Measurements from ENCODE around the gene HDAC11. TPM values are rescaled to one million over a fixed set of nuclear protein-coding genes. Genes with fewer than 3 reads are reported as not detected.

The HDAC11 gene
- total and polyA plus RNA-seq, 9 donors = 14.9 to 20.2 (median 17.4) TPM

DNA sequence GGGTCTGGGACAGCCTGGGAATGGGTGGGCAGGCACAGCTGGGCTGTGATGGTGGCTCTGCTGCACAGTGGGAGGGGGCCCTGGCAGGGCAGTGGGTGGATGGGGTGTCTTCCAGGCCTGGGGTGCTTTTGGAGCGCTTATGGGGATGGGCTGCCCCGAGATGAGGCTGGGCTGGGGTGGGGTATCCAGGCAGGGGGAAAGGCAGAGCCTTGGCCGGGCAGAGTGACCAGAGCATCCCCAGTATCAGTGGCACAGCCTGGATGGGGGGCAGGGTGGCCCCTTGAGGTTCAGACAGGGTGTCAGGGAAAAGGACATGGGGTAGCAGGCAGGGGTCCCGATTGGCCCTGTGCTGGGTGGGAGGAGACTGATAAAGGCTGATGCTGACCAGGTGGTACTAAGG, 26.6 kb downstream of the HDAC11 start:
- 67% methylated on average over 4 of the region's 4 CpGs for WGBS (ENCODE audit: insufficient coverage)
- no peaks in the 10 kb centered on the region for H3K27me3 ChIP-seq (ENCODE audit: control insufficient read depth, insufficient read depth, low read length)
- H3K36me3 ChIP-seq (ENCODE audit: control insufficient read depth, insufficient read depth, low read length) = peaks cover 5% of the 10 kb centered on the region
- H3K27ac ChIP-seq (ENCODE audit: low read length) = no peak overlapping the region
- DNase-seq = no peak
- H3K4me3 ChIP-seq (ENCODE audit: low read length) = no peak overlapping the region
- H3K9me3 ChIP-seq (replicated peaks; ENCODE audit: control insufficient read depth, low read depth, low read length) = no peaks in the 10 kb centered on the region
- H3K4me1 ChIP-seq (ENCODE audit: control insufficient read depth, insufficient read depth, low read length) = peaks cover 6% of the 10 kb centered on the region

DNA sequence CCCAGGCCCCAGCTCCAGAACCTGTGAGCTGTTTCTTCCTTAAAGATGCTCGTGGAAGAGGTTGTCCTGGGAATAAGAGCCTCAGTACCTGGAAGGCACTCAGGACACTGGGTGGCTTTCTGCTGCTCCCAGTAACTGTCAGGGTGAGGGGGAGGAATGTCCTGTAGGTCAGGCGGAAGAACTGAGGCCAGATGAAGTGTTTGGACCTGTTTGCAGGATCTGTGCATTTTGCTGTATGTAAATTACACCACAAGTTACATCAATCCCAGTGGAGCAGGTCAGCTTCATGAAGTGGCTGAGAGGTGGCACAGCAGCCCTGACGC, 27.1 kb downstream of the HDAC11 start:
- Histone ChIP-seq H3K4me3 (ENCODE audit: low read length) (no peak overlapping the region), H3K27me3 (ENCODE audit: control insufficient read depth, insufficient read depth, low read length) (no peaks in the 10 kb centered on the region), H3K36me3 (ENCODE audit: control insufficient read depth, insufficient read depth, low read length) (peaks cover 4% of the 10 kb centered on the region), H3K27ac (ENCODE audit: low read length) (no peak overlapping the region), H3K4me1 (ENCODE audit: control insufficient read depth, insufficient read depth, low read length) (peaks cover 6% of the 10 kb centered on the region), H3K9me3 (replicated peaks; ENCODE audit: control insufficient read depth, low read depth, low read length) (no peaks in the 10 kb centered on the region)
- WGBS (ENCODE audit: insufficient coverage) = 39% methylated on average over 2 of the region's 3 CpGs
- DNase-seq = no peak

DNA sequence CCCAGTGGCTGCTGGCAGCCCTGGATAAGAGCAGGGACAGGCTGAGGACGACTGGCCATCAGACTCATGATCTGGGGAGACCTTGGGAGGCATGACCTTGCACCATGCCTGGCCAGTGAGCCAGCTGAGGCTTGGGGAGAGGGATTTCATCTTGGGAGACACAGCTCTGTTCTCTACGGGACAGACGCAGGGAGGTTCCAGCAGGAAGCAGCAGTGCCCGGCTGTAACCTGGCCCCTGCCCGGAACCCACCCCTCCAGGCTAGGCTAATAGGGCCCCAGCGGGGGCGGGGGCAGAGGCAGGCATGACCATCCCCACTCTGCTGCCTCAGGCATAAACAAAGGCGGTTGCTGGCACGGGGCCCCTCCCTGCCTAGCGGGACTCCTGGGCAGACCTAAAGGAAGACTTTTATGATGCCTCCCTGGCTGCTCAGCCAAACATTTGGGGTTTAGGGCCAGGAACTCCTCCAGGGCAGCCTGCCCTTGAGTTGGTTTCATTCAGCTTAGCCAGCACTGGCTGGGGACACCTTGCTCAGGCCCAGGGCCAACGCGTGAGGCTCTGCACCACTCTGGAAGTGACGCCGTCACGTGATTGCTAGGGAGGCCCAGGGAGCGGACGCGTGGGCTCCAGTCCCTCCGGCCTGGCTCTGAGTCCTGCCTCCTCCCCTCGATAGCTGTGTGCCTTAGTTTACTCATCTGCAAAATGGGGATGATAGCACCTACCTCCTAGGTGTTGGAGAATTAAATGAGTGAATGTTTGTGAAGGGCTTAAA, 27.6 kb downstream of the HDAC11 start:
- no peaks in the 10 kb centered on the region for H3K27me3 ChIP-seq (ENCODE audit: control insufficient read depth, insufficient read depth, low read length)
- no peak overlapping the region for H3K27ac ChIP-seq (ENCODE audit: low read length)
- no peak overlapping the region for H3K4me3 ChIP-seq (ENCODE audit: low read length)
- peaks cover 6% of the 10 kb centered on the region for H3K4me1 ChIP-seq (ENCODE audit: control insufficient read depth, insufficient read depth, low read length)
- H3K9me3 ChIP-seq (replicated peaks; ENCODE audit: control insufficient read depth, low read depth, low read length) = no peaks in the 10 kb centered on the region
- H3K36me3 ChIP-seq (ENCODE audit: control insufficient read depth, insufficient read depth, low read length) = peaks cover 4% of the 10 kb centered on the region
- DNase-seq = peak; percentile 51
- 32% methylated on average over 19 of the region's 20 CpGs for WGBS (ENCODE audit: insufficient coverage)

DNA sequence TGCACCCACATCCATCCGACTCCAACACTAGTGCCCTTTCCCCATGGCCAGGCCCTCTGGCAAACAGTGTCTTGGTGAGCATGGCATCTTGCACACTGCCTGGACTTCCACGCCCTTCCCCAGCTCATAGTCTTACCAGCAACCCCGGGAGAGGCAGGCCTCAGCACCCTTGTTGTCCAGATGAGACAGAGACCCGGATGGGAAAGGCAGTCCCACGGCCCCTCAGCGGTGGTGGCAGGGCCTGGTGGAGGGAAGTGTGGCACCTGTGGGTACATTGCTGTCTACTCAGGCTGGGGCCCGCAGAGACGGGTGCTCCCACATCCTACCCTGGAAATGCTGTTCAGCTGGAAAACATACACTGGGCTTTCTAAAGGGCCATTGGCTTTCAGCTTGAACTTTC, 28.4 kb downstream of the HDAC11 start:
- no peak overlapping the region for H3K27ac ChIP-seq (ENCODE audit: low read length)
- WGBS (ENCODE audit: insufficient coverage) = 73% methylated on average over 3 of the region's 8 CpGs
- no peaks in the 10 kb centered on the region for H3K9me3 ChIP-seq (replicated peaks; ENCODE audit: control insufficient read depth, low read depth, low read length)
- H3K27me3 ChIP-seq (ENCODE audit: control insufficient read depth, insufficient read depth, low read length) = no peaks in the 10 kb centered on the region
- H3K4me1 ChIP-seq (ENCODE audit: control insufficient read depth, insufficient read depth, low read length) = peaks cover 14% of the 10 kb centered on the region
- DNase-seq = no peak
- H3K36me3 ChIP-seq (ENCODE audit: control insufficient read depth, insufficient read depth, low read length) = peaks cover 4% of the 10 kb centered on the region
- no peak overlapping the region for H3K4me3 ChIP-seq (ENCODE audit: low read length)

DNA sequence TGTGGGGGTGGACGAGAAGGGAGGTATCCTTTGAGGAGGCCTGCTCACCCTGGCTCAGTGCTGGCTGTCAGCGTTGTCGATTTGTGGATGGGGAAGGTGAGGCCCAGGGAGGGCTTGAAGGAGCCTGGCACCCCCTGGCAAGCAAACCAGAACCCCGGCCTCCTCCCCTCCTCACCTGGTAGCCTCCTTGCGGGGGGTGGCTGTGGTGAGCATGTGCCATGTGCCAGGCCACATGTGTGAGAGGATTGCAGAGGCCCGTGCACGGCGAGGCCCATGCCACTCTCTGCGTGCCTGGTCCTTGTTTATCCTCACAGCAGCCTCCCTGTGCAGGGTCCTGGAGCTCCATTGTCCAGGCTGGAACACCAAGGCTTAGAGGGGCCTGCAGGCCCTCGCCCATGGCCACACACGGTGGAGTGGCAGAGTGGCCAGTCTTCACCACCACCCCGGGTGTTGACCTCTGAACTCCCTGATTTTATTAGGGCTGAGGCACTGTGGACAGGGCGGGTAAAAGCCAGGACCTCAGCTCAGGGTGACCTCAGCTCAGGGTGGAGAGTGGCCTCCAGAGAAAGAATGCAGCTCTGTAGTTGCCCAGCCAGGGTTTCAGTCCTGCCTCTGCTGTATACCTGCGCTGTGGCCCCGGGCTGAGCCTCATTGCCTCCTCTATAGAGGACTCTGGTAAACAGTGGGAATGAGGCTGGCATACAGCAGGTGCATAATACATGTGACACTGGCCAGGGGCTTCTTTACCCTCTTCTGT, 29.1 kb downstream of the HDAC11 start:
- DNase-seq = no peak
- WGBS (ENCODE audit: insufficient coverage) = 77% methylated on average over 4 of the region's 15 CpGs
- no peaks in the 10 kb centered on the region for H3K27me3 ChIP-seq (ENCODE audit: control insufficient read depth, insufficient read depth, low read length)
- no peaks in the 10 kb centered on the region for H3K9me3 ChIP-seq (replicated peaks; ENCODE audit: control insufficient read depth, low read depth, low read length)
- H3K4me3 ChIP-seq (ENCODE audit: low read length) = no peak overlapping the region
- peaks cover 2% of the 10 kb centered on the region for H3K36me3 ChIP-seq (ENCODE audit: control insufficient read depth, insufficient read depth, low read length)
- H3K27ac ChIP-seq (ENCODE audit: low read length) = no peak overlapping the region
- peaks cover 21% of the 10 kb centered on the region for H3K4me1 ChIP-seq (ENCODE audit: control insufficient read depth, insufficient read depth, low read length)

DNA sequence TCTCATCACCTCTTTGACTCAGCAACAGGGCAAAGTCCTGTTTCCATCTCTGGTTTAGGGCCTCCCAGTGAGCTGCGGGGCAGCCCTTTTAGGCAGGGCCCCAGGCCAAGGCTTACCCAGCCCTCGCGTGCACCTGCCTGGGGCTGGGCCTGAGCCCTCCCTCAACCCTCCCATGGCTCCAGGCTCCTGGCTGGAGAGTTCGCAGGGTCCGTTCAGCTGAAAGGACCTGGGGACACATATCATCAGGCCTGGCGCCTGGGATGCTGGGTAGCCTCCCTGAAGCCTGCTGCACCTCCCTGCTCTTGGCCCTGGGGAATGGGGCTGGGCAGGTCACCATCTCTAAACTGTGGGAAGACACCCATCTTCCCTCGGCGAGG, 29.7 kb downstream of the HDAC11 start:
- Histone ChIP-seq H3K27ac (ENCODE audit: low read length) (no peak overlapping the region), H3K27me3 (ENCODE audit: control insufficient read depth, insufficient read depth, low read length) (no peaks in the 10 kb centered on the region), H3K9me3 (replicated peaks; ENCODE audit: control insufficient read depth, low read depth, low read length) (no peaks in the 10 kb centered on the region), H3K36me3 (ENCODE audit: control insufficient read depth, insufficient read depth, low read length) (no peaks in the 10 kb centered on the region), H3K4me1 (ENCODE audit: control insufficient read depth, insufficient read depth, low read length) (peaks cover 21% of the 10 kb centered on the region), H3K4me3 (ENCODE audit: low read length) (no peak overlapping the region)
- DNase-seq = no peak
- 88% methylated on average over 8 of the region's 8 CpGs for WGBS (ENCODE audit: insufficient coverage)

DNA sequence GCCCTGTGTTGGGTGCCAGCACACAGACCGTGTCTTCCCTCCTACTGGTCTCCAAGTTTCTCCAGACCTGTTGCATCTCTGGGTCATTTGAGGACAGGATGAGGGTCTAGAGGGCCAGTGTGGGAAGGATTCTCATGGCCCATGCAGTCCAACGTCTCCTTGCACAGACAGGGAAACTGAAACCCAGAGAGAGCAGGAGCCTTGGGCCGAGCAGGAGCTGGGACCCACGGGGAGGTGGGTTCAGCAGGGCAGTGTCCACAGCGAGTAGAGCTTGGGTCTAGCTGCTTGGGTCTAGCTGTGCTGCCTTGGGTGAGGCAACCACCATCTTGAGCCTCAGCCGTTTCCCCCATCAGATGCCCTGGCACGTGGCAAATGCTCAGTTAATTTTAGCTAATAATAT, 32.3 kb downstream of the HDAC11 start:
- H3K9me3 ChIP-seq (replicated peaks; ENCODE audit: control insufficient read depth, low read depth, low read length) = no peaks in the 10 kb centered on the region
- DNase-seq = no peak
- no peak overlapping the region for H3K27ac ChIP-seq (ENCODE audit: low read length)
- no peaks in the 10 kb centered on the region for H3K27me3 ChIP-seq (ENCODE audit: control insufficient read depth, insufficient read depth, low read length)
- 77% methylated on average over 4 of the region's 7 CpGs for WGBS (ENCODE audit: insufficient coverage)
- no peaks in the 10 kb centered on the region for H3K36me3 ChIP-seq (ENCODE audit: control insufficient read depth, insufficient read depth, low read length)
- H3K4me3 ChIP-seq (ENCODE audit: low read length) = no peak overlapping the region
- peaks cover 36% of the 10 kb centered on the region for H3K4me1 ChIP-seq (ENCODE audit: control insufficient read depth, insufficient read depth, low read length)

DNA sequence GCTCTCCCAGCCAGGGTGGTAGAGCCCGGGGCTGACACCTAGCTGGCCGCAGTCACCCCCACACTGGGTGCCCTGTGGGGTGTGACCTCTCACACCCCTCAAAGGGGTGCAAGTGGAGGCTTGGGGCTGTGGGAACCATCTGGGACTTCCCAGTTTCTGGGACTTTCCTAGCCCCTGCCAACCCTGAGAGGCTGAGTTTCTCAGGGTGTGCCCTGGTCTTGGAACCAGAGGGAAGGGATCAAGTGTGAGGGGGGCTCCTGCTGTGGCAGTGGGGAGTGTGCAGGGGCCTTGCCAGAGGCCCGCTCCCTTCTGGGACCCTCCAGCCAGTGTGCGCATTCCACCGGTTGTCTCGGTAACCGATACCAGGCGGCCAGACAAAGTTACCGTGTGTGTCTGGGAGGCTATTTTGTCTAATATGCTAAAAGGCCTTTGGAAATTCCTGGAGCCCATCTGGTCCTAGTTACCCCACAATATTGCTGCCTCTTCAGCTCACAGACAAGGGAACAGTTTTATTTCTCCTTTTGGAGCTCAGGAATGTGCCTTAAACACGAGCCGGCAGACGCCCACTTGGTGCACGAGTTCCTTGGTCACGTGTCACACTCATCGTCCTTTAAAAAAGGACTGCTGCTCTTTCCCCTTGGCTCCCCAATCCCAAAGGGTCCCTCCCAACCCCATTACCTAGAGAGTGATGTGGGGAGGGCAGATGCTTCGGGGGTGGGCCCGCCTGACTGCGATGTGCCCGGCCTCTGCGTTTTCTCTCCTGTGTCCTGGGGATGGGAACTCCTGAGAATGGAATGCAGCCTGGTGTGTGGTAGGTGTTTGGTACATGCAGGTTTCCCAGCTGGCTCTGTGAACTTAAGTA, 33.2 kb downstream of the HDAC11 start:
- no peaks in the 10 kb centered on the region for H3K27me3 ChIP-seq (ENCODE audit: control insufficient read depth, insufficient read depth, low read length)
- no peaks in the 10 kb centered on the region for H3K9me3 ChIP-seq (replicated peaks; ENCODE audit: control insufficient read depth, low read depth, low read length)
- peak; percentile 86 for DNase-seq
- peak overlapping the region; percentile 40 for H3K27ac ChIP-seq (ENCODE audit: low read length)
- peaks cover 38% of the 10 kb centered on the region for H3K4me1 ChIP-seq (ENCODE audit: control insufficient read depth, insufficient read depth, low read length)
- H3K4me3 ChIP-seq (ENCODE audit: low read length) = no peak overlapping the region
- WGBS (ENCODE audit: insufficient coverage) = 9% methylated on average over 6 of the region's 20 CpGs
- H3K36me3 ChIP-seq (ENCODE audit: control insufficient read depth, insufficient read depth, low read length) = no peaks in the 10 kb centered on the region

DNA sequence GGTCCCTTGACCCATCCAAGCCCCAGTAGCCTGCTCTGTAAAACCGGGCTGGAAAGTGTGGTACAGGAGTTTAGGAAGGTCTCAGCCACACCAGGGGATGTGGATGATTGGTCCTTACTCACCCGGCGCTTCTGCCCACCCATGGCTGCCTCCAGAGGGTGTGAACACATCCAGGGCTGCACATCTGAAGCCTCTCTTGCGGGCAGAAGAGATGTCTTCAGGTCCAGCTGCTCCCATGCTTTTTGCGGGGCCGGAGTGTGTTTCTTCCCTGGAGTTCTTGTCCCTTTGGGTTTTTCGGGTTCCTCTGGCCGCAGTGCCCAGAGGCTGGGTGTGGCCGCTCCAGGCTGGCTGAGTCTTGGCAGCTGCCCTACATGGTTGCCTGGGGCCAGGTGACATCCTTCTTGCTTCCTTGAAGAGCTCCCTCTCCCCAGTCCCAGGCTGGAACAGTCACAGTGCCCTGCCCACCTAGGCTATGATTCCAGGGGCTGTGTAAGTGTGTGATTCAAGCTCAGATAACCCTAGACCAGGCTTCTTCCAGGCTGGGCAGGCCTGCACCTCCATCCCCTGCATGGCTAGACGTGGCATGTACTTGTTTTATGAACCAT, 33.9 kb downstream of the HDAC11 start:
- Histone ChIP-seq H3K4me3 (ENCODE audit: low read length) (no peak overlapping the region), H3K27me3 (ENCODE audit: control insufficient read depth, insufficient read depth, low read length) (no peaks in the 10 kb centered on the region), H3K9me3 (replicated peaks; ENCODE audit: control insufficient read depth, low read depth, low read length) (no peaks in the 10 kb centered on the region), H3K27ac (ENCODE audit: low read length) (peak overlapping the region; percentile 40), H3K4me1 (ENCODE audit: control insufficient read depth, insufficient read depth, low read length) (peaks cover 45% of the 10 kb centered on the region), H3K36me3 (ENCODE audit: control insufficient read depth, insufficient read depth, low read length) (no peaks in the 10 kb centered on the region)
- WGBS (ENCODE audit: insufficient coverage) = 56% methylated on average over 9 of the region's 10 CpGs
- no peak for DNase-seq
